IMR-90 (cell line): ENCODE results near the gene RBMS3. TPM values are rescaled to one million over a fixed set of nuclear protein-coding genes. Genes with fewer than 3 reads are reported as not detected.

Experiments
- ATAC-seq: fragments of 200-7000 bp; cut with Tn5 transposase; 2 replicates; pipeline ENCODE4 v1.9.1; 2020; ENCODE audit warnings: low read depth, mild to moderate bottlenecking, moderate library complexity
- BruUV-seq: library from RNA; stranded (reverse); fragments of 400-500 nt; replicated peaks from 2 replicates; lab custom pipeline; 2021; lab: Mats Ljungman, UMichigan
- CTCF ChIA-PET: fragments of 300-600 bp; formaldehyde crosslinking; extraction: SDS; loops from one replicate; lab custom pipeline; 2021; ENCODE audit warnings: antibody characterized with exemption; lab: Yijun Ruan, JAX
- POLR2A ChIA-PET: fragments of 300-600 bp; sonication (Branson Sonifier 250); formaldehyde crosslinking; loops from one replicate; lab custom pipeline; 2022; ENCODE audit warnings: antibody characterized with exemption; ENCODE audit not compliant: unreplicated experiment; lab: Charles Lee
- DNase-seq: peaks from one replicate; pipeline ENCODE4 v3.0.0; 2013
- H2AFZ ChIP-seq: replicated peaks from 2 replicates; pipeline ENCODE3; 2013; ENCODE audit warnings: low read length, mild to moderate bottlenecking; ENCODE audit not compliant: poor library complexity
- H2AK5ac ChIP-seq: 2 replicates; pipeline ENCODE4 v1.6.1; 2013; ENCODE audit warnings: low read depth, low read length, inconsistent platforms
- H2AK9ac ChIP-seq: replicated peaks from 2 replicates; pipeline ENCODE3; 2013; ENCODE audit warnings: mild to moderate bottlenecking, low read depth, low read length, moderate library complexity; ENCODE audit not compliant: poor library complexity
- H2BK120ac ChIP-seq: 2 replicates; pipeline ENCODE4 v1.6.1; 2013; ENCODE audit warnings: low read depth, low read length, inconsistent platforms
- H2BK15ac ChIP-seq: 3 replicates; pipeline ENCODE4 v1.6.1; 2013; ENCODE audit warnings: low read depth, low read length, inconsistent platforms
- H2BK20ac ChIP-seq: 2 replicates; pipeline ENCODE4 v1.6.1; 2013; ENCODE audit warnings: low read depth, mild to moderate bottlenecking, inconsistent platforms, low read length, moderate library complexity
- H2BK5ac ChIP-seq: 2 replicates; pipeline ENCODE4 v1.6.1; 2013; ENCODE audit warnings: mild to moderate bottlenecking, low read depth, low read length, inconsistent platforms; ENCODE audit not compliant: poor library complexity, severe bottlenecking
- H3K14ac ChIP-seq: replicated peaks from 2 replicates; pipeline ENCODE4 v1.6.1; 2013; ENCODE audit warnings: low read depth, low read length, inconsistent platforms
- H3K18ac ChIP-seq: 2 replicates; pipeline ENCODE4 v1.6.1; 2013; ENCODE audit warnings: low read depth, low read length, control low read depth
- H3K23ac ChIP-seq: 2 replicates; pipeline ENCODE4 v1.6.1; 2013; ENCODE audit warnings: low read depth, low read length, inconsistent platforms
- H3K27ac ChIP-seq: 2 replicates; pipeline ENCODE4 v1.5.1; 2013; ENCODE audit warnings: mild to moderate bottlenecking, control low read depth, low read length; ENCODE audit not compliant: insufficient read depth
- H3K27me3 ChIP-seq: 2 replicates; pipeline ENCODE4 v1.6.1; 2013; ENCODE audit warnings: low read length; ENCODE audit not compliant: control insufficient read depth, insufficient read depth
- H3K36me3 ChIP-seq: 2 replicates; pipeline ENCODE4 v1.6.1; 2013; ENCODE audit warnings: low read length, mixed read lengths; ENCODE audit not compliant: control insufficient read depth, insufficient read depth
- H3K4ac ChIP-seq: 2 replicates; pipeline ENCODE4 v1.6.1; 2013; ENCODE audit warnings: low read depth, low read length, inconsistent platforms
- H3K4me1 ChIP-seq: 2 replicates; pipeline ENCODE4 v1.6.1; 2013; ENCODE audit warnings: low read length, mixed read lengths; ENCODE audit not compliant: control insufficient read depth, insufficient read depth
- H3K4me2 ChIP-seq: 2 replicates; pipeline ENCODE4 v1.6.1; 2013; ENCODE audit warnings: low read depth, mild to moderate bottlenecking, control low read depth, low read length, moderate library complexity
- H3K4me3 ChIP-seq: 2 replicates; pipeline ENCODE4 v1.5.1; 2013; ENCODE audit warnings: low read depth, mild to moderate bottlenecking, control low read depth, low read length, moderate library complexity; ENCODE audit not compliant: insufficient read depth
- H3K56ac ChIP-seq: 2 replicates; pipeline ENCODE4 v1.6.1; 2013; ENCODE audit warnings: low read length, inconsistent platforms; ENCODE audit not compliant: insufficient read depth; ENCODE audit errors: extremely low read depth
- H3K79me1 ChIP-seq, 2 experiments: 2 replicates each; pipeline ENCODE4 v1.6.1; 2013; ENCODE audit warnings: low read length in 2 of 2, inconsistent platforms in 1 of 2, low read depth in 1 of 2
- H3K9ac ChIP-seq: 2 replicates; pipeline ENCODE4 v1.6.1; 2013; ENCODE audit warnings: low read depth, low read length, control low read depth
- H3K9me1 ChIP-seq: 2 replicates; pipeline ENCODE4 v1.6.1; 2013; ENCODE audit warnings: low read length, inconsistent platforms; ENCODE audit not compliant: insufficient read depth
- H3K9me3 ChIP-seq: 2 replicates; pipeline ENCODE4 v1.6.1; 2013; ENCODE audit warnings: low read length; ENCODE audit not compliant: control insufficient read depth, insufficient read depth
- H4K20me1 ChIP-seq: 2 replicates; pipeline ENCODE4 v1.6.1; 2013; ENCODE audit warnings: low read length, inconsistent platforms; ENCODE audit not compliant: insufficient read depth
- H4K5ac ChIP-seq: 2 replicates; pipeline ENCODE4 v1.6.1; 2013; ENCODE audit warnings: mild to moderate bottlenecking, low read depth, low read length, control low read depth
- H4K8ac ChIP-seq, 2 experiments: 2 replicates each; pipeline ENCODE4 v1.6.1; 2013; ENCODE audit warnings: low read depth in 2 of 2, low read length in 2 of 2, control low read depth in 1 of 2, inconsistent platforms in 1 of 2
- H4K91ac ChIP-seq: 2 replicates; pipeline ENCODE4 v1.6.1; 2013; ENCODE audit warnings: low read depth, low read length, inconsistent platforms; ENCODE audit not compliant: insufficient read depth
- CHD1 ChIP-seq: IDR thresholded peaks from 2 replicates; pipeline ENCODE4 v1.6.1; 2012; ENCODE audit warnings: low read depth, low read length, improper control_type of control experiment
- CTCF ChIP-seq: conservative IDR thresholded peaks from 2 replicates; pipeline ENCODE4 v1.5.1; 2012; ENCODE audit warnings: mild to moderate bottlenecking, low read depth, low read length, improper control_type of control experiment
- ELK1 ChIP-seq: fragments of 150-350 bp; IDR thresholded peaks from 2 replicates; pipeline ENCODE4 v1.6.1; 2016; ENCODE audit warnings: low read depth, mild to moderate bottlenecking, low read length, moderate library complexity, borderline replicate concordance
- FOS ChIP-seq: fragments of 150-350 bp; IDR thresholded peaks from 2 replicates; pipeline ENCODE4 v1.6.1; 2016; ENCODE audit warnings: low read depth, low read length
- MAFK ChIP-seq: IDR thresholded peaks from 2 replicates; pipeline ENCODE4 v1.6.1; 2012; ENCODE audit warnings: low read depth, low read length, improper control_type of control experiment
- MAZ ChIP-seq: IDR thresholded peaks from 2 replicates; pipeline ENCODE4 v1.6.1; 2012; ENCODE audit warnings: low read depth, mild to moderate bottlenecking, low read length, improper control_type of control experiment, moderate library complexity, borderline replicate concordance
- MXI1 ChIP-seq: IDR thresholded peaks from 2 replicates; pipeline ENCODE4 v1.6.1; 2012; ENCODE audit warnings: low read depth, mild to moderate bottlenecking, low read length, moderate library complexity, borderline replicate concordance
- NFE2L2 ChIP-seq: fragments of 150-350 bp; IDR thresholded peaks from 2 replicates; pipeline ENCODE4 v1.6.1; 2016; ENCODE audit warnings: low read depth, mild to moderate bottlenecking, low read length
- POLR2A ChIP-seq: IDR thresholded peaks from 2 replicates; pipeline ENCODE4 v1.6.1; 2012; ENCODE audit warnings: mild to moderate bottlenecking, low read depth, low read length
- RAD21 ChIP-seq: IDR thresholded peaks from 2 replicates; pipeline ENCODE4 v1.6.1; 2012; ENCODE audit warnings: low read length, improper control_type of control experiment
- RCOR1 ChIP-seq: IDR thresholded peaks from 2 replicates; pipeline ENCODE4 v1.6.1; 2012; ENCODE audit warnings: mild to moderate bottlenecking, low read length, improper control_type of control experiment; ENCODE audit not compliant: insufficient replicate concordance
- RFX5 ChIP-seq: IDR thresholded peaks from 2 replicates; pipeline ENCODE4 v1.8.0; 2012; ENCODE audit warnings: low read depth, mild to moderate bottlenecking, low read length, moderate library complexity
- SMC3 ChIP-seq: fragments of 150-350 bp; IDR thresholded peaks from 2 replicates; pipeline ENCODE4 v1.6.1; 2016; ENCODE audit warnings: low read depth, mild to moderate bottlenecking, antibody characterized with exemption, low read length, moderate library complexity
- USF2 ChIP-seq: fragments of 150-350 bp; IDR thresholded peaks from 2 replicates; pipeline ENCODE4 v1.6.1; 2017; ENCODE audit warnings: mild to moderate bottlenecking, antibody characterized with exemption, low read length, low read depth
- WGBS, 2 experiments: methylation state at CpG; one replicate each; pipeline versions ENCODE4 v1.1.5 to v1.1.7; 2013; ENCODE audit warnings: missing lambda C conversion rate in 2 of 2; ENCODE audit not compliant: insufficient read length in 1 of 2; ENCODE audit errors: extremely low coverage in 2 of 2; 5-methylcytosine and 5-hydroxymethylcytosine counted together
- dilution Hi-C: fragments of 300-500 bp; cut with HindIII; formaldehyde crosslinking; loops from one replicate; pipeline ENCODE4 v1.14.3; 2018; ENCODE audit warnings: low sequenced_read_pairs; ENCODE audit not compliant: unreplicated experiment
- in situ Hi-C: fragments of 300-500 bp; cut with MboI; formaldehyde crosslinking; loops from 3 replicates; pipeline ENCODE4 v1.14.3; 2019; ENCODE audit warnings: low sequenced_read_pairs, inconsistent platforms, mixed read lengths
- intact Hi-C: fragments of 100-400 bp; cut with micrococcal nuclease; formaldehyde crosslinking; loops from 2 replicates; pipeline ENCODE4 v1.10.0; 2022
- polyA plus RNA-seq, 3 experiments: library from polyadenylated mRNA; depleted of rRNA; stranded (reverse); fragments of >200 nt; gene quantifications; 2 replicates each; pipeline ENCODE4 v1.2.3, GENCODE V29; 2012; ENCODE audit warnings: low replicate concordance in 1 of 3
- total RNA-seq: library from RNA; depleted of rRNA; stranded (reverse); fragments of >200 nt; gene quantifications from 2 replicates; pipeline ENCODE4 v1.2.3, GENCODE V29; 2012

The RBMS3 gene
- total and polyA plus RNA-seq, 2 of the 4 experiments (the other 2 are of a cell fraction) = 15.2 to 127 TPM

GRCh38 chr3:29494305-29495036 lies 213.6 kb downstream of the RBMS3 start (continued):
- TF ChIP-seq FOS (no peak), POLR2A (no peak)

- H3K14ac ChIP-seq = no peak overlapping the region
- H3K9ac ChIP-seq = no peak overlapping the region
- no peak overlapping the region for H4K8ac ChIP-seq
- no peak overlapping the region for H3K18ac ChIP-seq
- POLR2A ChIA-PET = no interaction called here
- H2BK120ac ChIP-seq = no peak overlapping the region
- no peaks in the 10 kb centered on the region for H3K36me3 ChIP-seq
- CTCF ChIA-PET = no interaction called here
- no peak for ATAC-seq
- no peak overlapping the region for H3K27ac ChIP-seq
- in situ Hi-C loops (no loop called here), dilution Hi-C loops (no loop called here), intact Hi-C loops (no loop called here)
- no CpG with 5 or more reads among the region's 5 CpGs for WGBS, 2 experiments
- H3K4ac ChIP-seq = no peak overlapping the region
- peaks cover 4 to 9% of the 10 kb centered on the region in 2 experiments; a peak in 3 of 4 replicates for H3K79me1 ChIP-seq
- no peak overlapping the region for H4K91ac ChIP-seq
- peaks cover 2% of the 10 kb centered on the region; the same call in 1 of the 2 replicates for H3K9me1 ChIP-seq
- H3K56ac ChIP-seq = no peak overlapping the region
- DNase-seq = no peak
- no peaks in the 10 kb centered on the region for H3K4me1 ChIP-seq
- H3K9me3 ChIP-seq = no peaks in the 10 kb centered on the region
- H2AK5ac ChIP-seq = no peak overlapping the region
- no peaks in the 10 kb centered on the region for H3K27me3 ChIP-seq
- no peak overlapping the region for H2AK9ac ChIP-seq
- H2BK15ac ChIP-seq = no peak overlapping the region
- no peak overlapping the region for H3K4me3 ChIP-seq
- no peak overlapping the region for H4K5ac ChIP-seq
- no peak overlapping the region for H2BK5ac ChIP-seq
- no peak overlapping the region for H2BK20ac ChIP-seq
- H2AFZ ChIP-seq = no peak overlapping the region
- no peaks in the 10 kb centered on the region for H4K20me1 ChIP-seq
- H3K4me2 ChIP-seq = no peak overlapping the region
- no TSS peak for BruUV-seq
- no peak overlapping the region for H3K23ac ChIP-seq
- TF ChIP-seq RCOR1 = no peak
- TF ChIP-seq NFE2L2 = no peak
- no peak for TF ChIP-seq SMC3
- no peak for TF ChIP-seq MAFK
- no peak for TF ChIP-seq CHD1
- TF ChIP-seq POLR2A = no peak
- no peak for TF ChIP-seq CTCF
- no peak for TF ChIP-seq USF2
- no peak for TF ChIP-seq ELK1
- no peak for TF ChIP-seq MXI1
- no peak for TF ChIP-seq RFX5
- no peak for TF ChIP-seq RAD21
- TF ChIP-seq MAZ = no peak
Measured at GRCh38 chr3:29497282-29497681, 216.4 kb downstream of the RBMS3 start.
